ENCODE data around the gene RFLNA. TPM values are rescaled to one million over a fixed set of nuclear protein-coding genes. Genes with fewer than 3 reads are reported as not detected.
"Not testable (repeated sequence)": the region's sequence is repeated elsewhere in the genome, so short reads cannot be mapped to it uniquely, and the experiment has no call there.

Gene RFLNA
- total RNA-seq, 1 experiment from 2014 or later, result not detected

GRCh38 chr12:124318278-124319020, 23.6 kb downstream of the RFLNA start:
- DNase-seq (ENCODE audit: extremely low read depth, low read depth), result no peak

GRCh38 chr12:124319368-124320050, 24.6 kb downstream of the RFLNA start:
- no peak for DNase-seq (ENCODE audit: extremely low read depth, low read depth)

- DNase-seq (ENCODE audit: extremely low read depth, low read depth), result peak; percentile 62
Measured at GRCh38 chr12:124321040-124321481, 26.2 kb downstream of the RFLNA start.

GRCh38 chr12:124321556-124322270, 26.8 kb downstream of the RFLNA start:
- DNase-seq (ENCODE audit: extremely low read depth, low read depth), result no peak

GRCh38 chr12:124322271-124322998, 27.5 kb downstream of the RFLNA start:
- no peak for DNase-seq (ENCODE audit: extremely low read depth, low read depth)

- DNase-seq (ENCODE audit: extremely low read depth, low read depth), result not testable (repeated sequence)
Measured at GRCh38 chr12:124322999-124323328, 28.1 kb downstream of the RFLNA start.

- DNase-seq (ENCODE audit: extremely low read depth, low read depth), result no peak
Measured at GRCh38 chr12:124323771-124324530, 29.1 kb downstream of the RFLNA start.

- no peak for DNase-seq (ENCODE audit: extremely low read depth, low read depth)
Measured at GRCh38 chr12:124324803-124325705, 30.2 kb downstream of the RFLNA start.

GRCh38 chr12:124326104-124326503, 31.2 kb downstream of the RFLNA start:
- no peak for DNase-seq (ENCODE audit: extremely low read depth, low read depth)

- no peak for DNase-seq (ENCODE audit: extremely low read depth, low read depth)
Measured at GRCh38 chr12:124326871-124327270, 32.0 kb downstream of the RFLNA start.

- DNase-seq (ENCODE audit: extremely low read depth, low read depth), result no peak
Measured at GRCh38 chr12:124327362-124328043, 32.6 kb downstream of the RFLNA start.

- no peak for DNase-seq (ENCODE audit: extremely low read depth, low read depth)
Measured at GRCh38 chr12:124328116-124328515, 33.2 kb downstream of the RFLNA start.

- no peak for DNase-seq (ENCODE audit: extremely low read depth, low read depth)
Measured at GRCh38 chr12:124328636-124329035, 33.7 kb downstream of the RFLNA start.

GRCh38 chr12:124332058-124332672, 37.3 kb downstream of the RFLNA start:
- no peak for DNase-seq (ENCODE audit: extremely low read depth, low read depth)

GRCh38 chr12:124332900-124333299, 38.0 kb downstream of the RFLNA start:
- no peak for DNase-seq (ENCODE audit: extremely low read depth, low read depth)

GRCh38 chr12:124333724-124334123, 38.8 kb downstream of the RFLNA start:
- DNase-seq (ENCODE audit: extremely low read depth, low read depth), result no peak

- no peak for DNase-seq (ENCODE audit: extremely low read depth, low read depth)
Measured at GRCh38 chr12:124334266-124334665, 39.4 kb downstream of the RFLNA start.

- no peak for DNase-seq (ENCODE audit: extremely low read depth, low read depth)
Measured at GRCh38 chr12:124334976-124335375, 40.1 kb downstream of the RFLNA start.

Data from NCI-H460 (cell line).